ENCODE measurements around the gene TIMELESS. TPM values are rescaled to one million over a fixed set of nuclear protein-coding genes. Genes with fewer than 3 reads are reported as not detected.

TIMELESS gene
- total and polyA plus RNA-seq, 9 of the 15 experiments (the other 6 are each of a cell fraction or from before 2014, with no cell fraction given) = 11.9 to 59.2 (median 35.8) TPM

GRCh38 chr12:56448860-56449621 is at the start of gene TIMELESS (continued):
- no peak for TF ChIP-seq CEBPZ (IDR thresholded peaks at IDR 0.05; ENCODE audit: borderline replicate concordance, low read depth, low read length)
- no peak for TF ChIP-seq BRF1 (IDR thresholded peaks at IDR 0.05; ENCODE audit: borderline replicate concordance, extremely low read depth, insufficient read length)
- TF ChIP-seq HIVEP1 (CRISPR knock-in tag; IDR thresholded peaks at IDR 0.05) = no peak
- peak; percentile 62; the same call in 1 of the 2 replicates for TF ChIP-seq MTA3 (IDR thresholded peaks at IDR 0.05; ENCODE audit: borderline replicate concordance)
- TF ChIP-seq, protein P1, sequence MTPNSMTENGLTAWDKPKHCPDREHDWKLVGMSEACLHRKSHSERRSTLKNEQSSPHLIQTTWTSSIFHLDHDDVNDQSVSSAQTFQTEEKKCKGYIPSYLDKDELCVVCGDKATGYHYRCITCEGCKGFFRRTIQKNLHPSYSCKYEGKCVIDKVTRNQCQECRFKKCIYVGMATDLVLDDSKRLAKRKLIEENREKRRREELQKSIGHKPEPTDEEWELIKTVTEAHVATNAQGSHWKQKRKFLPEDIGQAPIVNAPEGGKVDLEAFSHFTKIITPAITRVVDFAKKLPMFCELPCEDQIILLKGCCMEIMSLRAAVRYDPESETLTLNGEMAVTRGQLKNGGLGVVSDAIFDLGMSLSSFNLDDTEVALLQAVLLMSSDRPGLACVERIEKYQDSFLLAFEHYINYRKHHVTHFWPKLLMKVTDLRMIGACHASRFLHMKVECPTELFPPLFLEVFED (CRISPR knock-in tag; conservative IDR thresholded peaks at IDR 0.05) = no peak
- TF ChIP-seq, protein P2, sequence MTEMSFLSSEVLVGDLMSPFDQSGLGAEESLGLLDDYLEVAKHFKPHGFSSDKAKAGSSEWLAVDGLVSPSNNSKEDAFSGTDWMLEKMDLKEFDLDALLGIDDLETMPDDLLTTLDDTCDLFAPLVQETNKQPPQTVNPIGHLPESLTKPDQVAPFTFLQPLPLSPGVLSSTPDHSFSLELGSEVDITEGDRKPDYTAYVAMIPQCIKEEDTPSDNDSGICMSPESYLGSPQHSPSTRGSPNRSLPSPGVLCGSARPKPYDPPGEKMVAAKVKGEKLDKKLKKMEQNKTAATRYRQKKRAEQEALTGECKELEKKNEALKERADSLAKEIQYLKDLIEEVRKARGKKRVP (CRISPR knock-in tag; IDR thresholded peaks at IDR 0.05) = no peak
- TF ChIP-seq, protein P3, sequence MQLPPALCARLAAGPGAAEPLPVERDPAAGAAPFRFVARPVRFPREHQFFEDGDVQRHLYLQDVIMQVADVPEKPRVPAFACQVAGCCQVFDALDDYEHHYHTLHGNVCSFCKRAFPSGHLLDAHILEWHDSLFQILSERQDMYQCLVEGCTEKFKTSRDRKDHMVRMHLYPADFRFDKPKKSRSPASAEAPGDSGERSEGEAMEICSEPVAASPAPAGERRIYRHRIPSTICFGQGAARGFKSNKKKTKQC (CRISPR knock-in tag; IDR thresholded peaks at IDR 0.05) = peak; percentile 93
- peak; percentile 90 for TF ChIP-seq SUPT5H (IDR thresholded peaks at IDR 0.05)
- TF ChIP-seq U2AF2 (optimal IDR thresholded peaks at IDR 0.05; ENCODE audit: low read depth, low read length) = no peak
- no peak for TF ChIP-seq ZKSCAN3 (CRISPR knock-in tag; IDR thresholded peaks at IDR 0.05)
- TF ChIP-seq CEBPG (CRISPR knock-in tag; IDR thresholded peaks at IDR 0.05) = peak; percentile 23; the same call in 1 of the 2 replicates
- no peak for TF ChIP-seq CEBPG (tag; conservative IDR thresholded peaks at IDR 0.05 in 1 of 2, IDR thresholded peaks at IDR 0.05 in 1 of 2)
- no peak for TF ChIP-seq ZNF3 (CRISPR knock-in tag; IDR thresholded peaks at IDR 0.05)
- TF ChIP-seq ZBTB12 (CRISPR knock-in tag; IDR thresholded peaks at IDR 0.05) = no peak
- 0 out of 2 replicates have a peak, but pooled peaks have one; percentile 19 for TF ChIP-seq ELF1 (tag; IDR thresholded peaks at IDR 0.05)
- no peak for TF ChIP-seq CREB3L1 (IDR thresholded peaks at IDR 0.05; ENCODE audit: borderline replicate concordance, low read depth)
- TF ChIP-seq ZNF384 (IDR thresholded peaks at IDR 0.05; ENCODE audit: low read depth, low read length) = no peak
